IPS-18a (cell line): ENCODE data around the gene XG.

Experiments used
- H3K27ac ChIP-seq: one replicate; pipeline ENCODE4 v1.5.1; 2013; ENCODE audit warnings: low read length
- H3K27me3 ChIP-seq: one replicate; pipeline ENCODE4 v1.6.1; 2013; ENCODE audit warnings: mild to moderate bottlenecking, low read length; ENCODE audit not compliant: control insufficient read depth, insufficient read depth
- H3K36me3 ChIP-seq: one replicate; pipeline ENCODE4 v1.6.1; 2013; ENCODE audit warnings: low read depth, low read length; ENCODE audit not compliant: control insufficient read depth
- H3K4me1 ChIP-seq: one replicate; pipeline ENCODE4 v1.6.1; 2013; ENCODE audit warnings: low read depth, low read length; ENCODE audit not compliant: control insufficient read depth
- H3K4me3 ChIP-seq: one replicate; pipeline ENCODE4 v1.5.1; 2013; ENCODE audit warnings: low read length
- H3K9ac ChIP-seq: one replicate; pipeline ENCODE4 v1.6.1; 2013; ENCODE audit warnings: mild to moderate bottlenecking, low read length, moderate library complexity
- H3K9me3 ChIP-seq: one replicate; pipeline ENCODE4 v1.6.1; 2013; ENCODE audit warnings: low read depth, low read length; ENCODE audit not compliant: control insufficient read depth

Gene XG

DNA sequence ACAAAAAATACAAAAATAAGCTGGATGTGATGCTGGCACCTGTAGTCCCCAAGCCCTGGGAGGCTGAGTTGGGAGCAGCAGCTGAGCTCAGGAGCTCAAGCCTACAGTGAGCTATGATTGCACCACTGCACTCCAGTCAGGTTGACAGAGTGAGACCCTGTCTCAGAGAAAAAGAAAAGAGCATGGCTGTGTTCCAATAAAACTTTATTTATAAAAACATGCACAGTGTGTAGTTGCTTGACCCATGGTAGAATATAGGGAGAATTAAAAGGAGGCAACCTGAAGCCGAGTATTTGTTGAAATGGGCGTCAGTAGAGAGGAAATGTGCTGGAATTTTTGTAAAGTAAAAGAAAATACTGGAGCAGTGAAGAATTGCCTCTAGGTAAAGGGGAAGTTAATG, 103.9 kb downstream of the XG start:
- Histone ChIP-seq H3K9me3 (no peaks in the 10 kb centered on the region), H3K9ac (no peak overlapping the region), H3K4me3 (no peak overlapping the region), H3K36me3 (peaks cover 59% of the 10 kb centered on the region), H3K27ac (no peak overlapping the region), H3K4me1 (no peaks in the 10 kb centered on the region), H3K27me3 (no peaks in the 10 kb centered on the region)

GRCh38 chrX:2857566-2857965, 105.7 kb downstream of the XG start:
- Histone ChIP-seq H3K27me3 (no peaks in the 10 kb centered on the region), H3K36me3 (peaks cover 76% of the 10 kb centered on the region), H3K9me3 (no peaks in the 10 kb centered on the region)

DNA sequence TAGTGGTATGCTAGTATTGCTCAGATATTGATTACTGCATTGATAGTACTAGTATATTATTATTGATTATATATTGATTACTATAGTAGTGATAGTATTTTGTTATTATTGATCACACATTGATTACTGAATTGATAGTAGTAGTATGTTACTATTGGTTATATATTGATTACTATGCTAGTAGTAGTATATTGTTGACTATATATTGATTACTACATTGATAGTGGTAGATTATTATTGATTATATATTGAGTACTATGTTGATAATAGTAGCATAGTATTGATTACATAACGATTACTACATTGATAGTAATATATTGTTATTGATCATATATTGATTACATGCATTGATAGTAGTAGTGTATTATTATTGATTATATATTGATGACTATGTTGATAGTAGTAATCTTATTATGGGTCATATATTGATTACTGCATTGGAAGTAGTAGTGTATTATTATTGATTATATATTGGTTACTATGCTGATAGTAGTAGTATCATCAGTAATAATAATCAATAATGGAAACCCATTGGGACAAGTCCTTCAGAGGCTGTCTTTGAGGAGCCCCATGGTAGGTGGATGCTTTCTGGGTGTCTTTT, 107.5 kb downstream of the XG start:
- Histone ChIP-seq H3K27ac (no peak overlapping the region), H3K9me3 (no peaks in the 10 kb centered on the region), H3K27me3 (no peaks in the 10 kb centered on the region), H3K36me3 (peaks cover 79% of the 10 kb centered on the region), H3K4me3 (no peak overlapping the region), H3K4me1 (peaks cover 5% of the 10 kb centered on the region), H3K9ac (no peak overlapping the region)

More at GRCh38 chrX:2857566-2857965, 105.7 kb downstream of the XG start:
- Histone ChIP-seq H3K4me1 (no peaks in the 10 kb centered on the region), H3K9ac (no peak overlapping the region), H3K27ac (no peak overlapping the region), H3K4me3 (no peak overlapping the region)

GRCh38 chrX:2862404-2862803, 110.6 kb downstream of the XG start:
- H3K9ac ChIP-seq = no peak overlapping the region
- no peak overlapping the region for H3K27ac ChIP-seq
- H3K4me3 ChIP-seq = no peak overlapping the region
- H3K27me3 ChIP-seq = no peaks in the 10 kb centered on the region
- H3K36me3 ChIP-seq = peaks cover 76% of the 10 kb centered on the region
- no peaks in the 10 kb centered on the region for H3K9me3 ChIP-seq
- H3K4me1 ChIP-seq = peaks cover 5% of the 10 kb centered on the region

DNA sequence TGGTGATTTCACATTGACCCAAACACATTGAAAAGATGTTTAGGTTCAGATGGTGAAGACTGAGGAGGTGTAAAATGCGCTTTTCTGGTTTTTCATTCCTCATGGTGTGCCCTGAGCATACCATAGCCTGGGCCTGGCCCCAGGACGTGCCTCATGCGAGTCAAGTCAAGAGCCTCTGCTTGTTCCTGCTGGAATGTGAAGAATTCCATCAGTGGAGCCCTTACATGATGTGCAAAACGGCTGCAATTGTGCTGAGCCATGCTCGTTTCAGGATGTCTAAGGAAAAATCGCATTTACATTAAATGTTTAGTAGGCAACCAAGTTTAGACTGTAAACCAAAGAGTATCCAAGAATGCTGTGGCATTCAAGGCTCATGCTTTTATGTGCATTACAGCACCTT, 111.8 kb downstream of the XG start:
- H3K9me3 ChIP-seq = no peaks in the 10 kb centered on the region
- no peak overlapping the region for H3K9ac ChIP-seq
- H3K27me3 ChIP-seq = no peaks in the 10 kb centered on the region
- H3K4me1 ChIP-seq = peaks cover 5% of the 10 kb centered on the region
- H3K27ac ChIP-seq = no peak overlapping the region
- H3K36me3 ChIP-seq = peaks cover 67% of the 10 kb centered on the region
- no peak overlapping the region for H3K4me3 ChIP-seq
